HG03108 (cell line): Measurements from ENCODE around the gene DHRS3.

Experiments
- ATAC-seq: cut with Tn5 transposase; IDR thresholded peaks from one replicate; pipeline ENCODE4 v1.9.1; 2021; ENCODE audit warnings: moderate library complexity; ENCODE audit not compliant: unreplicated experiment

Gene DHRS3

GRCh38 chr1:12640237-12640957, 22.4 kb upstream of the DHRS3 start:
- no peak for ATAC-seq

- ATAC-seq: no peak
Observed at GRCh38 chr1:12637693-12638092, 19.7 kb upstream of the DHRS3 start.

- no peak for ATAC-seq
Observed at GRCh38 chr1:12636098-12636950, 18.3 kb upstream of the DHRS3 start.

GRCh38 chr1:12634696-12635202, 16.7 kb upstream of the DHRS3 start:
- no peak for ATAC-seq

DNA sequence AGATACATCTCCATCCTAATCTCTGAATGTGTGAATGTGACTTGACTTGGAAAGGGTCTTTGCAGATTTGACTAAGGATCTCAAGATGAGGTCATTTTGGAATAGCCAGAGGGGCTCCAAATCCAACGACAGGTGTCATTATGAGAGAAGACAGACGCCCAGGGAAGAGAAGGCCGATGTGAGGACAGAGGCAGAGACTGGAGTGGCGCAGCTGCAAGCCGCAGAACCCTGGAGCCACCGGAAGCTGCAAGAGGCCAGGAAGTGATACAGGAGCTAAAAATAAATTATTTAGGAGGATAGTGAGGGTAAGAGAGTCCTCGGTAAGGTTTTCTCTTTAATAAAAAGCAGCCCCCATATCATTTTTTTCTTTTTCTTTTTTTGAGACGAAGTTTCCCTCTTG, 16.1 kb upstream of the DHRS3 start:
- no peak for ATAC-seq

DNA sequence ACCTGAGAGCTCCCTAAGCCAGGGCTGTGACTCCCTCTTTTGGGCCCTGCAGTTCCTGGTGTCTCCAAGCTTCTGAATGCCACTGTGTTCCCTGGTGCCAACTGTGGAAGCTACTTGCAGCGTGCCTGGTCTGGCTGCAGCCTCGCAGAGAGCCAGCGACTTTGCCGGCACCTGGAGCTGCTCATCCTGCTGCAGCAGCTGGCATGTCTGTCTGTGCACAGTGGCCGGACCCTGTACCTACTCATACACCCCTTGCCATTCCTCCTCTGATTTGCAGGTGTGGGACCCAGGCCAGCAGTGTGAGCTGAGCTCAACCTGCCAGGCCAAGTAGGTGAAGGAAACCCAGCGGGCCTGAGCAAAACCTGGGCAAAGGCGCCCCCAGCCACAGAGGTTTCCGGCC, 13.6 kb upstream of the DHRS3 start:
- ATAC-seq: no peak

- no peak for ATAC-seq
Observed at GRCh38 chr1:12630946-12631530, 13.0 kb upstream of the DHRS3 start.

DNA sequence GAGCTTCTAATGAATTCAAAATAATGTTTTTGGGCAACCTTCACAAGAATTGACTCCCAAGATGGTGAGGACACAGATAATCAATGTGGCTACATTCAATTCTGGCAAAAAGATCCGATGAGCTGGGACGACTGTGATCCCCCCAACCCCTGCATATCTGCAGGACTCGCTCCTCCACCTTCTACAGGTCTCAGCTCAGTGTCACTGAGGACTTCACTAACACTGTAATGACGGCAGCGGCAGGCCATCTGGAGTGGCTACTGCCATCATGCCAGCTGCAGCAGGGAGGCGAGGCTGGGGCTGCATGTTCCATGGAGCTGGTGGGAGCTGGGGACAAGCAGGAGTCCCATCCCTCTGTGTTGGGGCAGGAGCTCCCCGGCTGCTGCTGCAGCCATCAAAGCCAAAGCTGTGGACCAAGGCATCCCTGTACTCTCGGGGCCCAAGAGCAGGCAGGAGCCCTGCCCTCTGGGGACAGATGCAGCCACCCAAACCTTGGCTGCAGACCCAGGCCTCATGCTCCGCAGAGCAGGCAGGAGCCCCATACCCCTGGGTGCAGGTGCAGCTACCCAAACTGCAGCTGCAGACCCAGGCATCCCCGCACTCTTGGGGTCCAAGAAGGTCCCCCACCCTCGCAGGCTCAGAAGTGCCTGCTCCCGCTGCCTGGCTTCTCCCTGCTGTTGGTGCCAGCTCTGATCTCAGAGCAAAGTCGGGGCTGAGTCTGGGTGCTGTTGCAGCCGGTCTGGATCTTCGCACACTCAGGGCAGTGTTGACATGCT, 12.2 kb upstream of the DHRS3 start:
- ATAC-seq: no peak

GRCh38 chr1:12629511-12629956, 11.5 kb upstream of the DHRS3 start:
- no peak for ATAC-seq

DNA sequence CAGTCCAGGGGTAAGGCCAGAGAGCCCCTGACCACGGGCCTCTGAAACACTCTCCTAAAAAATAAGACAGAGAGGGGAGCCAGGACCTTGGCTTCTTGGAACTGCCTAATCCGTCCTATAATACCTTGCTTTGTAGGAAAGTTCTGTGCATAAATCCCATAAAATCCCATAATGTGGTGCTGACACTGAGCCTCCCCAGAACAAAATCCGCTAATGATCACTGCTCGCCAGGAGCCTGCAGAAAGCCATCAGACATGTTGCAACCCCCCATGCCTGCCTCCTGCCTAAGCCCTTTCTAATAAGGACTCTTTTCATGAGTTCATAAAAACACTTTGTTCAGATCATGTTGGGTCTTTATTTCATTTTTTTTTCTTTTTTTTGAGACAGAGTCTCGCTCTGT, 9.3 kb upstream of the DHRS3 start:
- ATAC-seq: no peak

- ATAC-seq: no peak
Observed at GRCh38 chr1:12626888-12627287, 8.9 kb upstream of the DHRS3 start.

GRCh38 chr1:12625276-12625675, 7.3 kb upstream of the DHRS3 start:
- no peak for ATAC-seq

DNA sequence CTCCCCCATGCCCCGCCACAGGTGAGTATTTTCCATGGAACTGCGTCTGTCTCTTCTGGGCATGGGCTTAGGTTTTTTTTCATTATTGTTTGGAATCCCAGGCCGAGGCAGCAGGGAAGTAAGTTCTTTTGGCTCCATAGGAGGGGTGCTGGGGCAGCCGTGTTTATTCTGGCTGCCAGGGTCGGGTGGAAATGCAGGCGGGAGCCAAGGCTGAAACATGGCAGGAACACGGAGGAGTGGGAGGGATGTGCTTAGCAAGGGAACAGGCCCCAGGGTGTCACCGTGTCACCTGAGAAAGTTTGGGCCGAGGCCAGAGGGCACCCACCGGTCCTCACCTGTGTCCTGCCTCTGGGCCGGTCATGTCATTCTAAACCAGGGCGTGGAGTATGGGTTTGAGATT, 4.5 kb upstream of the DHRS3 start:
- no peak for ATAC-seq

GRCh38 chr1:12621346-12622335, 3.6 kb upstream of the DHRS3 start:
- ATAC-seq: no peak

DNA sequence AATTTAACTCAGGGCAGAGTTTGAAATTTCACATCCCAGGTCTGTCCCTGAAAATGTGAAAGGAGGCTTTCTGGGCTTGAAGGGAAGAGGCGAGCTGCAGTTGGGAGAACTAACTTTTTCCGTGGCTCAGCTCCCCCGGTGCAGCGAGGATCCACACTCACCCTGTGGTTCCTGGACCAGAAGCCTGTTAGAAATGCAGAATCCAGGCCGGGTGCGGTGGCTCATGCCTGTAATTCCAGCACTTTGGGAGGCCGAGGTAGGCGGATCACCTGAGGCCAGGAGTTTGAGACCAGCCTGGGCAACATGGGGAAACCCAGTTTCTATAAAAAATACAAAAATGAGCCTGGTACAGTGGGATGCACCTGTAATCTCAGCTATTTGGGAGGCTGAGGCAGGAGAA, 2.9 kb upstream of the DHRS3 start:
- no peak for ATAC-seq

DNA sequence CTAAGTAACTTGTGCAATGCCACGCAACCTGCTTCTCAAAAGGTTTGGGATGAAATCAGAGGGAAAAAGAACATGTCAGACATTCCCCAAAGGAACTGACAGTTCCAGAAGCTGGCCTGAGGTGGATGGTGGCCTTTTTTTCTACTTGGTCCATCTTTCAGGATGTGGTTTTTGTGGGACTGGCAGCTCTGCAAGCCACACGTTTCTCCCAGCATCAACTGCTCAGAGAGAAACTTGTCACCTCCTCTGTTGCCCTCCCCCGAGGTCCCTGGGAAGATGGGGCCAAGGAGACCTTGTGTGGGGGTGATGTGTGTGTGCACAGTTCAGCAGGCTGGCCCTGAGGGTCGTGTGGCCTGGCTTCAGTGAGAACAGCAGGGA, 2.5 kb upstream of the DHRS3 start:
- no peak for ATAC-seq

GRCh38 chr1:12619792-12620487, 1.9 kb upstream of the DHRS3 start:
- no peak for ATAC-seq

GRCh38 chr1:12618965-12619791, 1.2 kb upstream of the DHRS3 start:
- no peak for ATAC-seq

GRCh38 chr1:12618661-12618964, 603 bp upstream of the DHRS3 start:
- ATAC-seq: no peak
